ENCODE measurements around the gene BTNL3. TPM values are rescaled to one million over a fixed set of nuclear protein-coding genes. Genes with fewer than 3 reads are reported as not detected.

BTNL3 gene
- total and polyA plus RNA-seq, 9 of the 15 experiments (the other 6 are each of a cell fraction or from before 2014, with no cell fraction given), result 0.03 to 0.44 (median 0.04) TPM; not detected in 4

GRCh38 chr5:181028032-181028819 lies 39.6 kb downstream of the BTNL3 start (continued):
- TF ChIP-seq CHD7 (IDR thresholded peaks at IDR 0.05; ENCODE audit: low read depth, low read length) (no peak), HMG20A (CRISPR knock-in tag; conservative IDR thresholded peaks at IDR 0.05) (no peak), HMBOX1 (IDR thresholded peaks at IDR 0.05) (peak; percentile 83), ZFP91 (CRISPR knock-in tag; IDR thresholded peaks at IDR 0.05) (peak; percentile 99), MBD2 (IDR thresholded peaks at IDR 0.05; ENCODE audit: borderline replicate concordance, low read depth) (peak; percentile 87), ATF7 (IDR thresholded peaks at IDR 0.05) (peak; percentile 87), COPS2 (conservative IDR thresholded peaks at IDR 0.05) (no peak)
- TF ChIP-seq, protein P1, sequence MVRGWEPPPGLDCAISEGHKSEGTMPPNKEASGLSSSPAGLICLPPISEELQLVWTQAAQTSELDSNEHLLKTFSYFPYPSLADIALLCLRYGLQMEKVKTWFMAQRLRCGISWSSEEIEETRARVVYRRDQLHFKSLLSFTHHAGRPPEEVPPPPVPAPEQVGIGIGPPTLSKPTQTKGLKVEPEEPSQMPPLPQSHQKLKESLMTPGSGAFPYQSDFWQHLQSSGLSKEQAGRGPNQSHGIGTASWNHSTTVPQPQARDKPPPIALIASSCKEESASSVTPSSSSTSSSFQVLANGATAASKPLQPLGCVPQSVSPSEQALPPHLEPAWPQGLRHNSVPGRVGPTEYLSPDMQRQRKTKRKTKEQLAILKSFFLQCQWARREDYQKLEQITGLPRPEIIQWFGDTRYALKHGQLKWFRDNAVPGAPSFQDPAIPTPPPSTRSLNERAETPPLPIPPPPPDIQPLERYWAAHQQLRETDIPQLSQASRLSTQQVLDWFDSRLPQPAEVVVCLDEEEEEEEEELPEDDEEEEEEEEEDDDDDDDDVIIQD (CRISPR knock-in tag; IDR thresholded peaks at IDR 0.05), result no peak
